GM19238 (cell line): Measurements from ENCODE around the gene APBB3.
A peak's percentile ranks its signal among the peaks of the same experiment; 100 is the strongest.

ENCODE experiments used
- DNase-seq: peaks from one replicate; pipeline ENCODE4 v3.0.0; 2011; ENCODE audit warnings: low spot score; ENCODE audit not compliant: insufficient read length

Gene APBB3

DNA sequence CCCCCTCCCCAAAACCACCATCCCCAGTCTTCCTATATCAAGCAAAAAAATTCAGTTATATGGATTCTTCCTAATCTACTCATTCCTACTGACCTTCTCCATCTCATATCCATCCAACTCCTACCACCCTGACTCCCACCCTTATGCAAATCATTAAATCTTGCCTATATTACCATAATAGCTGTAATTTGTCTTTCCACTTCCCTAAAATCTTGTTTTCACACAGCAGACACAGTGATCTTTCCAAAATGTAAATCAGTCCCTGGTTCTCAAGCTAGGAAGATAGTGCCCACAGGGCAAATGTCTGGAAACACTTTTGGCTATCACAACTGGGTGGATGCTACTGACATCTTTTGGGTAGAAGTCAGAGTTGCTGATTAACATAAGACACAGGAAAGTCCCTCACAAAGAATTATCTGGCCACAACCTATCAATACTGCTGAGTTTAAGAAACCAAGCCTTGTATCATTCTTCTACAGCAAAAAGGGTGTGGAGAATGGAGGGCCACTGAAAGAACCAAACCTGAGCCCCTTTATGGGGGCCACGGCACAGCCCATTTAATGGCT, 8.6 kb downstream of the APBB3 start:
- no peak for DNase-seq

DNA sequence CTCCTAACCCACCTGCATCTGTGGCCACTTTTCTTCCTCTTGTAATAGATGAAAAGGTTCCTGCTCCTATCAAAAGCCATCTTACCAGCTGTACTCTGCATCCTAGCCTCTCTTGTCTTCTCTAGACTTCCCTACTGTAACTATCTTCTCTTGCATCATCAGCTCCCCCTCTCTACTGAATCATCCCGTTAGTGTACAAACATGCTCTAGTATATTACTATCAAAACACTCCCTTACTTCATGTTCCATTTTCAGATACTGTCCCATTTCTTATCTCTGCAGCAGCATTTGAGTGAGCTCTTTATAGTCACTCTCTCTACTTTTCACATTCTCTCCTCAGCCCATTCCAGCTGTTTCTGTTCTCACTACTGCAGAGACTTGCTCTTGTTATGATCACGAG, 9.9 kb downstream of the APBB3 start:
- DNase-seq, result no peak

DNA sequence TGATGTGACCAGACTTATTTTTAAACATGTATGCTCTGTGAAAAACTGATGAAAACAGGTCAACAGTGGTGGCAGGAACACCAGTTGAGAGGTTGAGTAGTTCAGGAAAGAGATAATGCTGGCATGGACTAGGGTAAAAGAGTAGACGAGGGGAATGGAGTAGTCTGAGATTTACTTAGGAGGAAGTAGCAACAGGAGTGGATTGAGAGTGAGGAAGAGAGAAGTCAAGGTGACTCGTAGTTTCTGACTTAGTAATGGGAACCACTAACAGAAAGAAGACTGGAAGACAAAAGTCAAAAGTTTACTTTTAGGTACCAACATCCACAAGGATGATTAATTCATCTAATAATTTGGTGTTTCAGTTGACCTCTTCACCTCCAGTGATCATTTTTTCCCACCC, 10.7 kb downstream of the APBB3 start:
- DNase-seq, result no peak

DNA sequence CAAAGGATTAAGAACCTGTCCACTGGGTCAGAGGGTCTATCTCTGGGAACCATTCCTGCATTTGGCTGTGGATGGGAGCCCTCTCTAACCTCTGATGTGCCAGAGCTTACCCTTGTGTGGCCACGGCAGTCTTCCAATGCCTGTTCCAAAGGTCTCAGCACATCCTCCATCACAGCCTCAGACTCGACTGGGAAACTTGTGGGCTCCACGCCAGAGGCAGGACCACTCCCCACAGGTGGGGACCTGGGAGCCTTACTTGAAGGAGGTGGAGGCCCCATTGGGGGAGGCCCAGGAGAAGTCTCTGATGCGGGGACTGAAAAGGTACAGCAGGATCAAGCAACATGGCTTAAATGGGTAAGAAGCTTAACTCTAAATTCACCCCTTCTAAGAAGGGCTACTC, 12.5 kb downstream of the APBB3 start:
- DNase-seq, result no peak

- DNase-seq, result no peak
These were observed 14.0 kb downstream of the APBB3 start for GRCh38 chr5:140550147-140551079.

DNA sequence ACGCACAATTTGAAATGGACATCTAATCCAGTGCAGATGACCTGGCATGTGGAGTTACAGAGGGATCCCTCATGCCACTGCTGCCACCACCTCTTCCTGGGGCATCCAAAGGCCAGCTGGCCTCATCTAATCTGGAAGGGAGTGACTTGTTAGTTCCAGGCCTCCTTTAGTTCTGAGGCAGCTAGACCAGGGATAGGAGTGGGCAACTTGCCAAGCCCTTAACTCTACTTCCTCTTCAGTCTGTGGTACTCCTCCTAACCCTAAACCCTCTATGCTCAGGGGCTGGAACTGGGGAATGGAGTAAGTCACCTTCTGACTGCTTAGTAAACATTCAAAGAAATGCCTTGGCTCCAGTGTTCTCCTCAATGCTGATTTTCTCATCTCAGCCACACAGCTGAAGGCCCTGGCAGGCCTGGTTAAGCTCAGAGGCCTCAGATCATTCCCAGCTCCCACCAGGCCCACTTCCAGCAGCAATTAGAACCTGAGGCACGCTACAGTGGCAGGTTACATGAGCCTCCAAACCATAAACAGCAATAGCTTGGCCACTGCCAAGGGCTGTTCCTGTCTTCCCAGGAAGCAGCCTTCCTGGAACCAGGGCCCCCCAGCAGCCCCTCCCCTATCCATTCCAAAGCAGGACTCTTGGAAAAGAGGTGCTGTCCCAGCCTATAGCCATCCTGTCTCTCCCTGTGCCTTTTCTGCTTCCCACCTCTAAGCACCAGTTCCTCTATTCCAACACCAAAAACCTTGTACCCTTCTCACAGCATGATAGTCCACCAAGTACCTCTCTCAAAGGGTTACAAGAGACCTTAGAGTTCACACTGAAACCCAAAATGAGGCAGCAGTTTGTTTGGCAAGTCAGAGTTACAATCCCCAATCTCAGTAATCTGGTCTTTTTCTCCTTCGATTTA, 14.9 kb downstream of the APBB3 start:
- no peak for DNase-seq

DNA sequence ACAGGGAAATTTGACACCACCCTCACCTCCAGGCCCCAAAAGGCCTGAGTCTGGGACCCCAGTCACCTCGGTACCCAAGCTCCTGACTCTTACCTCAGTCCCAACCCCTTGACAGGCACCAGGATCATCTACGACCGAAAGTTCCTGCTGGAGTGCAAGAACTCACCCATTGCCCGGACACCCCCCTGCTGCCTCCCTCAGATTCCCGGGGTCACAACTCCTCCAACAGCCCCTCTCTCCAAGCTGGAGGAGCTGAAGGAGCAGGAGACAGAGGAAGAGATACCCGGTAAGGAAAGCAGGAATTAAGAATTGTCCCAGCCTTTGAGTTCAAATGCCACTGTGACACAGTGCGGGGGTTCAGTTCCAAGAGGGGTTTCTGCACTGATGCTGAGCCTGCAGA, 15.6 kb downstream of the APBB3 start:
- no peak for DNase-seq

DNA sequence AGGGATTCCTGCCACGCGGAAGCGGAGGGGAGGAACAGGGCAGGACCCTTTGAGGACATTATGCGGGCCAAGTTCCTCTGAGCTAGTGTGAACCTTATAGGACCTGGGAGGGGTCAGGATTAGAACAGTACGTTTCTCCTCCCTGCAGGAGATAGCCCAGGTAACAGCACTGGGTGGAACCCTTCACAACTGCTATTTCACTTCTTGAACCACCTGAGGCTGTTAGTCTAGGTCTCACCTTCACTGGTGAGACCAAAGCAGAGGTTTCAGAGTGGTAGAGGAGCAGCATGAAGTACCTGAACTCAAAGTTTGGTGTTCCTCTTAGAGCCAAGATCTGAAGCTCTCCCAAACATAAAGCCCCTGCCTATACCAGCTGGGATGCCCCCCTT, 16.1 kb downstream of the APBB3 start:
- DNase-seq, result no peak

- DNase-seq, result peak; percentile 81
These were observed 16.7 kb downstream of the APBB3 start, which contains the start of gene EIF4EBP3 for GRCh38 chr5:140547508-140548299. TSS of gene EIF4EBP3 (plus strand) at chr5:140547662. CDS start at chr5:140547738, 76 bp downstream.

GRCh38 chr5:140546851-140547507, 17.4 kb downstream of the APBB3 start:
- no peak for DNase-seq

DNA sequence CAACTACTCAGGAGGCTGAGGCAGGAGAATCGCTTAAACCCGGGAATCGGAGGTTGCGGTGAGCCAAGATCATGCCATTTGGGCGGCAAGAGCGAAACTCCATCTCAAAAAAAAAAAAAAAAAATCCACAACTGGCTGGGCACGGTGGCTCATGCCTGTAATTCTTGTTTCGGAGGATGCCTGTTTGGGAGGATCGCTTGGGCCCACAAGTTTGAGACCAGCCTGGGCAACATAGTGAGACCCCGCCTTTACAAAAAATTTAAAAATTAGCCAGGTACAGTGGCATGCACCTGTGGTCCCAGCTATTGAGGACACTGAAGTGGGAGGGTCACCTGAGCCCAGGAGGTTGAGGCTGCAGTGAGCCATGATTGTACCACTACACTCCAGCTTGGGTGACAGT, 18.8 kb downstream of the APBB3 start:
- DNase-seq, result no peak

- DNase-seq, result no peak
These were observed 19.4 kb downstream of the APBB3 start for GRCh38 chr5:140544986-140545385.

- DNase-seq, result no peak
These were observed 21.4 kb downstream of the APBB3 start for GRCh38 chr5:140542972-140543371.

- no peak for DNase-seq
These were observed 24.2 kb downstream of the APBB3 start for GRCh38 chr5:140540227-140540626.

DNA sequence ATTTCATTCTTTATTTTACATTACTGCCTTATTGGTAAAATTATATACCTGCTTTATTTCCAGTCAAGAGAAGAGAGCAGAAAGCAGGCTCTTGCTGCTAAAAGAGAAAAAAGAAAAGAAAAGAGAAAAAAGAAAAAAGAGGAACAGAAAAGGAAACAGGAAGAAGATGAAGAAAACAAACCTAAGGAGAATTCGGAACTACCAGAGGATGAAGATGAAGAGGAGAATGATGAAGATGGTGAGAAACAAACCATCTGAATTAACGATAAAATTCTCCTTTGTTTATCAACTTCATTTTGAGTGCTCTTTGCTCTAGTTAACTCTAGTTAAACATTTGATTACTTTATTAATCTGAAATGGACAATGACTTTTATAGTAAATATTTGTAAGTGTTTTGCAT, 40.4 kb downstream of the APBB3 start:
- DNase-seq, result no peak

DNA sequence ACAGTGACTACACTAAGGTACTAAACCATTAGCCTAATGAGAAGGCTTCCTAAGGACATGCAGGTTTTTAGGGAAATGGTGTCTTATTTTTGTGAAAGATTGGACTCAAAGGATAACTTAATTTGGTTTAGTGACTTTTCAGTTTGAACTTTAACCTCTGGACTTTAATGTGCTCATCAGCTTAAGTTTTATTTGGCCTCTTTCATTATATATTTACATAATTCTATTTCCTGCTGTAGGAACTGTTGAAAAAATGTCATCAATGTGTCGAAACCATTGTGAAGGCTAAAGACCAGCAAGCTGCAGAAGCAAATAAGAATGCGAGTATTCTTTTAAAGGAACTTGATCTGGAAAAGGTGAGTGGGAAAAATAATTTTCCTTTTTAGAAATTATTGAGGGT, 51.3 kb downstream of the APBB3 start:
- DNase-seq, result no peak

- DNase-seq, result no peak
These were observed 54.5 kb downstream of the APBB3 start for GRCh38 chr5:140509898-140510297.
